D721Med (cell line): ENCODE data around the gene GUK1.

Experiments used
- DNase-seq: peaks from one replicate; pipeline ENCODE4 v3.0.0; 2011; ENCODE audit warnings: low spot score; ENCODE audit not compliant: insufficient read length
- FAIRE-seq: peaks from 2 replicates; lab custom pipeline; 2011; peaks lifted over from hg19 to GRCh38; lab: Jason Lieb, UNC
- TF ChIP-seq, protein P1 (sequence below): IDR thresholded peaks from 2 replicates; pipeline ENCODE4 v1.5.1; 2012; ENCODE audit warnings: mild to moderate bottlenecking, control low read depth; ENCODE audit not compliant: insufficient read depth; ENCODE audit errors: missing control alignments

GUK1 gene, protein sequence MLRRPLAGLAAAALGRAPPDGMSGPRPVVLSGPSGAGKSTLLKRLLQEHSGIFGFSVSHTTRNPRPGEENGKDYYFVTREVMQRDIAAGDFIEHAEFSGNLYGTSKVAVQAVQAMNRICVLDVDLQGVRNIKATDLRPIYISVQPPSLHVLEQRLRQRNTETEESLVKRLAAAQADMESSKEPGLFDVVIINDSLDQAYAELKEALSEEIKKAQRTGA

DNA sequence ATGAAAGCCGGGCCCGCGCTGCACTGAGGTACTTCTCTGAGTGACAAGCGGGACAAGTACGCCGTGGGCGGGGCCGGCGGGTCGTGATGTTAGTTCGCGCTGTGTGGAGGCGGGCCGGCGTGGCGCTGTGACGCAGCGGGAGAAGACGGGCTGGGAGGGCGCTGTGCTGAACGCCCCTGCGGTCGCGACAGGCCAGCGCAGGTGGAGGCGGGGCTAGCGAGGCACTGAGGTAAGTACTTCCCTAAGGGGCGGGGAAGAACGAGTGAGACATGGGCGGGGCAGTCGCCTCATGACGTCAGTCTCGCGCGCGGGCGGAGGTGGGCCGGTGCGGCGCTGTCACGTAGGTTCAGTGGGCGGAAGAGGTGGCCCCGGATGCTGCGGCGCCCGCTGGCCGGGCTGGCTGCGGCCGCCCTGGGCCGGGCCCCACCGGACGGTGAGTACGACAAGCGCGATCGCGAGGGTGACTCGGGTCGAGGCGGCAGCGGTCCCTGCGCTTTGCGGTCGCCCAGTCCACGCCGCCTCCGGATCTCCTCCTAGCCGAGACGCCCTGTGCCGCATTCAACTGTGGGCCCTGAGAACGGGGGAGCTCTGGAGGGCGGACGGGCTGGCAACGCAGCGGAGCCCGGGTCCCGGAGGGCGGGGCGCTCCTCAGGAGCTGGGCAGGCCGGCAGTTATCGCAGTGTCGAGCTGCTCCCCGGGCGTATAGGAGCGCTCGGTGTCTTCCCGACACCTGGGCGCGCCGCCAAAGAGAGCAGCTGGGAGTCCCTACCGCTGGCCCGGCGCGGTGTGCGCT lies at the start of gene GUK1:
Gene GUK1 (plus strand): TSS at position 349 of the 793 bp plus-strand sequence. CDS start 24 bp downstream, at position 373.
- DNase-seq (peak; percentile 98), FAIRE-seq (no peak)
- TF ChIP-seq, protein P1, sequence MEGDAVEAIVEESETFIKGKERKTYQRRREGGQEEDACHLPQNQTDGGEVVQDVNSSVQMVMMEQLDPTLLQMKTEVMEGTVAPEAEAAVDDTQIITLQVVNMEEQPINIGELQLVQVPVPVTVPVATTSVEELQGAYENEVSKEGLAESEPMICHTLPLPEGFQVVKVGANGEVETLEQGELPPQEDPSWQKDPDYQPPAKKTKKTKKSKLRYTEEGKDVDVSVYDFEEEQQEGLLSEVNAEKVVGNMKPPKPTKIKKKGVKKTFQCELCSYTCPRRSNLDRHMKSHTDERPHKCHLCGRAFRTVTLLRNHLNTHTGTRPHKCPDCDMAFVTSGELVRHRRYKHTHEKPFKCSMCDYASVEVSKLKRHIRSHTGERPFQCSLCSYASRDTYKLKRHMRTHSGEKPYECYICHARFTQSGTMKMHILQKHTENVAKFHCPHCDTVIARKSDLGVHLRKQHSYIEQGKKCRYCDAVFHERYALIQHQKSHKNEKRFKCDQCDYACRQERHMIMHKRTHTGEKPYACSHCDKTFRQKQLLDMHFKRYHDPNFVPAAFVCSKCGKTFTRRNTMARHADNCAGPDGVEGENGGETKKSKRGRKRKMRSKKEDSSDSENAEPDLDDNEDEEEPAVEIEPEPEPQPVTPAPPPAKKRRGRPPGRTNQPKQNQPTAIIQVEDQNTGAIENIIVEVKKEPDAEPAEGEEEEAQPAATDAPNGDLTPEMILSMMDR, result peak; percentile 35

DNA sequence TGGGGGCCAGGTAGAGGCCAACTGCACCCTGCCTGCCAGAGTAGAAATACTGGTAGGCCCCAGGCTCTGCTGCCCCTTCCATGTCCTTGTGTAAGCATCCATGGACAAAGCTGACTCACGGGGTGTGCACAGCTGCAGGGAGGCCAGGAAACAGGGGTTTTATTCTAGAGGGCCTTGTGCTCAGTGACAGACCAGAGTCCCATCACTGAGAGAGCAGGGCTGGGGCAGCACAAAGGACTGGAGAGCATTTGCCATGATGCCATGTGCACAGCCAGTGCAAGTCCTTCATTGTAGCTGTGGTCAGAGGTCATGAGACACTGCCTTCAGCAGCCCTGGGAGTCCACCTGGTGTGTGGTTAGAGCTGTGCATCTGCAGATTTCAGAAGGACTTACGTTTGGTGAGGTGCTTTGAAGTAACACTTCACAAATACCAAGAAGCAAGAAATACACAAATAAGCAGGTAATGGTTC lies 49.4 kb upstream of the GUK1 start:
- no peak for FAIRE-seq
- TF ChIP-seq, protein P1, result no peak
- peak; percentile 25 for DNase-seq

DNA sequence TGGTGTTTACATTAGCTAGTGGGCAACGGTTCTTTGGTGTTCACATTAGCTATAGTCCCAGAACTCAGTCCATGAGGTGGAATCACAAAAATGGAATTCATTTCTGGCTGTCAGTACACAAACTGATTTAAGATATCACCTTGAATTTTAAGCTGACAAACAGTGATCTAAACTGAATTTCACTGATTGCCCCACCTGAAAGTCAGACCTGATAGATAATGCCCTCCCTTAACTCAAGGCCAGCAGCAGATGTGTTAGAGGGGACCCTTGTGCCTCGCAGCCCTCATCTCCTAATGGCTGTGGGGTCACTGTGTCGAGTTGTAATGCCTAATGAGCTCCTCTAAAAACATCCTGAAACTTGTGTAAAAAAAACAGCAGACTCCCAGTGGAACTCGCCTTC lies 49.0 kb upstream of the GUK1 start:
- no peak for FAIRE-seq
- TF ChIP-seq, protein P1, result no peak
- DNase-seq, result peak; percentile 16

DNA sequence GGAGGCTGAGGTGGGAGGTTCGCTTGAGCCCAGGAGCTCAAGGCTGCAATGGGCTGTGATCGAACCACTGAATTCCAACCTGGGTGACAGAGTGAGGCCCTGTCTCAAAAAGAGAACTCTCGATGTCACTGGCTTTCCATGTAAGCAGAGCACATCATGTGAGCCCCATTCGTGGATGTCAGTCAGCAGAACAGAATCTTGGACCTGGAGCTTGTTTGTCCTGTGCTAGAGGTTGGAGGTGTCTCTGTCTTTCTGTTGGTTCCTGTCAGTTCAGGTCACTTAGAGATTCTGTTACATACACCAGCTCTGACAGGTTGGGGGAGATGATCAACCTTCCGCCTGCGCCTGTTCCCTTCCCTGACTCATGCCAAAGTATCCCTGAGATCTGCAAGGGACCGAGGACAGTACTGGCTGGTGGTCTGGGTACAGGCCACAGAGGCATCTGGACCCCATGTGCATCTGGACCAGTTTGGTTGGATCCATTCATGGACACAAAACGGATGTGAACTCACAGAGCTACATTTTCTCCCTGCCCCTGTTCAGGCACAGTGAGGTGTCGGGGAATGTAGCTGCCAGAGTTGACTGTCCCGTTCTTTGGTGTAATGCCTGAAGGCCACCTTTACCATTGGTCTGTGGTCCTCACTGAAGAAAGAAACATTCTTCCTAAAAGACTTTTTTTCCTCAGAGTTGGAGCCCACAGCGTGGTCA lies 47.6 kb upstream of the GUK1 start:
- FAIRE-seq (no peak), DNase-seq (peak; percentile 15)
- TF ChIP-seq, protein P1, result no peak

DNA sequence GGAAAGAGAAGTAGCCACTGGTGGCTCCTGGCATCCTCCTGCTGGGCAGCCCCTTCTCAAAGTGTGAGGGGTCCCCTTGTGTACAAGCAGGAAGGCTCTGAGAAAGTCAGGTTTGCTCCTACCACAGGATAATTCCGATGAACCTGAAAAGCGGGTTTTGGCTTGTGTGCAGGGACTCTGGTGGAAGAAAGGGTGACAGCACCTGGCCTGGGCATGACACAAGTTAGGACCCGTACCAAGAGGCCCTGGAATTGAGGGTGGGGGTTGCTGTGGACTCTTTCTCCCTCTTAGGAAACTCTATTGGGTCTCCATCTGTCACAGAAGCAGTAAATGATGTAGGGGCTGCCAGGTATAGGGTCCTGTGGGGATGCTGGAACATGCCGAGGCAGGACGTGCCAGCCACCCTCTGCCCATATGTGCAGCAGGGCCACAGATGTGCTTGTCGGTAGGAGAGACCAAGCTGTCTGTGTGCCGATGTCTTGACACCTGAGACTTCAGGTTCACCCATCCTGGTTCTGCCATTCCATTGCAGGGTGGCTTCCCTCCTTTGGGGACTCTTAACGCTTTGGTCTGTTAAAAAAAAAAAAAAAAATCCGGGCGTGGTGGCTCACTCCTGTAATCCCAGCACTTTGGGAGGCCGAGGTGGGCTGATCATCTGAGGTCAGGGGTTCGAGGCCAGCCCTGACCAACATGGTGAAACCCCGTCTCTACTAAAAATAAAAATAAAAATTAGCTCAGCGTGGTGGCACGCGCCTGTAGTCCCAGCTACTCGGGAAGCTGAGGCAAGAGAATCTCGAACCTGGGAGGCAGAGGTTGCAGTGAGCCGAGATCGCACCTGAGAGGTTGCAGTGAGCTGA lies 46.8 kb upstream of the GUK1 start:
- TF ChIP-seq, protein P1, result no peak
- DNase-seq (peak; percentile 21), FAIRE-seq (no peak)

DNA sequence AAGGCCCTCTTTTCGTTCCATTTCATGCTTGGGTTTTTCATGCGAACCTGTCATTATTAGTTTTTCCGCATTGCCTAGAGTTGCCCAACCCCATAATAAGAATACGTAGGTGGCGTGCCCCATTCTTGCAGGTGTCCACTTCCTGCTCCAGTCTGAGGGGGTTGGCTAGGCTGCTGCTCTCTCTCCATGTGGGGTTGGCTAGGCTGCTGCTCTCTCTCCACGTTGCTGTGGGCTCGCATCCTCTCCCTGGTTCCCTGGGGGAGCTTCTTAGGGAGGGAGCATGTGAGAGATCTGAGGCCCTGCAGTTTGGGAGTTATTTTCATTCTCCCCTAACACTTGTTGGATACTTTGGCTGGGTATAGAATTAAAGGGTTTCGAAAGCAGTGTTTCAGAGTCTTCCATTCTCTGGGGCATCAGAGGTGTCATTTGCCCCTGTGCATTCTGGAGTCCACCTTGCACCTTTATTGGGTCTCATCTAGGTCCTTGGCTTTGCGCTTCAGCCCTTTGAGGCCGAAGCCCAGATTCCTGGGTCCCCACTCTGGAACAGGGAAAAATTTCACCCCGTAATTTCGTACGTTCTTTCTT lies 45.6 kb upstream of the GUK1 start:
- DNase-seq (peak; percentile 20), FAIRE-seq (no peak)
- TF ChIP-seq, protein P1, result no peak
